Activated gamma-delta T cell treated with Interleukin-2 at 50 U/mL for 16 hours (primary cell): ENCODE data around the gene FBXW5.

Experiments
- DNase-seq: peaks from one replicate; pipeline ENCODE4 v3.0.0-alpha.2; 2020

FBXW5 gene

GRCh38 chr9:136947028-136947891 is 2.7 kb upstream of the FBXW5 start:
- DNase-seq, result no peak

GRCh38 chr9:136946228-136947027 is 1.9 kb upstream of the FBXW5 start:
- no peak for DNase-seq

DNA sequence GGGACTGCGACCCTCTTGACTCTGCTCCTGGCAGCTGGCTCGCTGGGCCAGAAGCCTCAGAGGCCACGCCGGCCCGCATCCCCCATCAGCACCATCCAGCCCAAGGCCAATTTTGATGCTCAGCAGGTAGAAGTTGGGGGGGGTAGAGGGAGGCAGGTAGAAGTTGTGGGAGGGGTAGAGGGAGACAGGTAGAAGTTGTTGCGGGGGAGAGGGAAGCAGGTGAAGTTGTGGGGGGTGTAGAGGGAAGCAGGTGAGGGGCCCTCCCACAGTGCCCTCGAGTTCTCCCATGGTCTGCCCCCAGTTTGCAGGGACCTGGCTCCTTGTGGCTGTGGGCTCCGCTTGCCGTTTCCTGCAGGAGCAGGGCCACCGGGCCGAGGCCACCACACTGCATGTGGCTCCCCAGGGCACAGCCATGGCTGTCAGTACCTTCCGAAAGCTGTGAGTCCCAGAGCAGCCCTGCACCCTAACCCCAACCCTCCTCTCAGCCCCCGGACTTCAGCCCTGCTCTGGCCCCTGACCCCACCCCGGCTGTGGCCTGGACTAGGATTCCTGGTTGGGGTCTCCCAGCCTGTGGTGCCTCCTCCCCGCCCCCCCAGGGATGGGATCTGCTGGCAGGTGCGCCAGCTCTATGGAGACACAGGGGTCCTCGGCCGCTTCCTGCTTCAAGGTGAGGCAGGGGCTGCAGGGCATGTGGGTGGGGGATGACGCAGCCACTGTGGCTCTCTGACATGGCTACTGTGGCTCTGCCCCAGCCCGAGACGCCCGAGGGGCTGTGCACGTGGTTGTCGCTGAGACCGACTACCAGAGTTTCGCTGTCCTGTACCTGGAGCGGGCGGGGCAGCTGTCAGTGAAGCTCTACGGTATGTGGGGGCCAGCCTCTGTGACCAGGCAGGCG is 1.0 kb upstream of the FBXW5 start:
- no peak for DNase-seq

GRCh38 chr9:136944212-136944518 is 373 bp downstream of the FBXW5 start:
- no peak for DNase-seq

DNA sequence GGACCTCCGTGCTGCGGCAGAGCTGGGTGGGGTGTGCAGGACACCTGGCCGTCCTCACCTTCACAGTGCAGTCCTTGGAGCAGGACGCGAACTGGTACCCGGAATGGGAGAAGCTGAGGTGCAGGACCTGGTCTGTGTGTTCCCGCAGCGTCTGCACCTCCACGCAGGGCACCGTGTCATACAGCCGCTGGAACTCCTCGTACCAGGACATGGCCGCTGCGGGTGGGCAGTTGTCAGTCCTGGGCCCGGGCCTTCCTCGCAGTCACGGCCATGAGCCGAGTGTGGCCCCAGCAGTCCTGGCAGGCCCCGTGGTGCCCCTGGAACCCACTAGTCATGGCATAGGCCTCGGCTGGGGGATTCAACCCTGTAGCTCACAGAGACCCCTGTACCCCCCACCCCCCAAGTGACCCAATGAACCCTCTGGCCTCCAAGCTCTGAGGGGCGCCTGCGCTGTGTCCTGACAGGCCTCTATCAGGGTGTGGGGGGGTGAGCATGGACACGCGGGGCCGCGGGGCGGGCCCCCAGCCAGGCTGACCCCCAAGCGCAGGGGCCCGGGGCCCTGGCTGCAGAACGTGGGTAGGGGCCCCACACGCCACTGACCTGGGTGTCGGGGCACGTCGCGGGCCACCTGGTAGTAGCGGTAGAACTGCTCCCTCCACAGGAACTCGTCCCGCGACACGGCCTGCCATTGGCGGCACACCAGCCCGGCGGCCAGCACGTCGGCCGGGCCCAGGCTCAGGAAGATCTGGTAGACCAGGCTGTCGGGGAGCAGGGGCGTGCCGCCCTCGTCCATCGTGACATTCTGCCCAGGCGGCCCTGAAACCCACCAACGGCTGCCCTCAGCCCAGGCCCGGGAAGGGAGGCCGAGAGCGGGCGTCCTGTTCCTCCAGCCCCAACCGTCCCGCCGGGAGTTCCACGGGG is 987 bp downstream of the FBXW5 start:
- no peak for DNase-seq

- no peak for DNase-seq
Observed at GRCh38 chr9:136942881-136943230, 1.7 kb downstream of the FBXW5 start.

- no peak for DNase-seq
Observed at GRCh38 chr9:136942112-136942880, 2.2 kb downstream of the FBXW5 start.

DNA sequence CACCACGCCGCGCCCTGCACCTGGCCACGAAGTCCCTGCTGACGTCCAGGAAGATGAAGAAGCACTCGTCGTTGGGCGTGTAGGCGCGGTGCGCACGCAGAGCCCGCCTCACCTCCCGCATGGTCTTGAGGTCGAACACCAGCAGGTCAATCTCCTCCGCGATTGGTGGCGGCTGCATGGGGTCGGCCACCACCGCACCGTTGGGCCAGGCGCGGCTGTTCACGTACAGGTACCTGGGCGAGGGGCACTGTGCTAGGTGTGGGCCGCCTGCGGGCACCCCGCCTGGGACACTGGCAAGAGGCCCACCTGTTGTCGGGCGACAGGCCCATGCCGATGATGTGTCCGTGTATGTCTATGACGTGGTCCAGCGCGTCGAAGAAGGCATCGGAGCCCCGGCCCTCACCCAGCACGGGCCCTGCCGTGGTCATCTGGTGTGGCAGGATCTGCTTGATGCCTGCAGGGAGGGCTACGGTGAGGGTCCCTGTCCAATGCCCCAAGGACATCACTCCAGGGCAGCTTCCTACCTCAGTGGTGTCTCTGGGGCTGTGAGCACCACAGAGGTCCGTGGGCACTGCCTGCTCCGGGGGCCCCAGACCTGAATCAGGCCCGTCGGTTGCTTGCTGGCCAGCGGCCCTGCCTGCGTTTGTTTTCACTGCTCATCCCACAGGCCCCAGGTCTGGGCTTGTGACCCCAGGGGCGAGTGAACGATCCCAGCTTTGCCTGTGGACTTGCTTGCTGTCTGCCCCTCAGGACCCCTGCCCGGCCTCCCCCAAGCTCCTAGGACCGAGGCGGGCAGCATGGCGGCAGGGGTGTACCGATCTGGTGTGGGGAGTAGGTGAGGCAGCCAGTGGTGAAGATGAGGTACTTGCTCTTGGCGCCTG is 3.1 kb downstream of the FBXW5 start:
- DNase-seq, result no peak

- no peak for DNase-seq
Observed at GRCh38 chr9:136940526-136941230, 3.9 kb downstream of the FBXW5 start.

DNA sequence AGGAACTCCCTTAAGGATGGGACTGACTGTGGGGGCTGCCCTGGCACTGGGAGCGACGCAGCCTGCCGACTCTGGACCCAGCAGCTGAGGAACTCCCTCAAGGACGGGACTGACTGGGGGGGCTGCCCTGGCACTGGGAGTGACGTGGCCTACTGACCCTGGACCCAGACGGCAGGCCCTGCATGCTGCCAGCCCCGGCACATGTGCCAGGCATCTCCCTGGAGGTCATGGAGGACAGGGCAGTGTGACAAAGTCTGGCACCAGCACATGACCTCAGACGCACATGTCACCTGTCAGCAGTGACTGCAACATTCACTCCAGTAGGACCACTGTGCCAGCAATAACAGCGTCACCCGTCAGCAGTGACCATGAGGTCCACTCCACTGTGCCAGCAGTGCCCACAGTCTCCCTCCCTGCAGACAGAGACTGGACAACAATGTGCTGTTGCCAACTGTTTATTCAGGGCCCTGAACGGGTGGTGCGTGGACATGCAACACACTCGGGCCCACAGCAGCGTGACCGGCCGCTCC is 4.5 kb downstream of the FBXW5 start:
- no peak for DNase-seq

GRCh38 chr9:136939431-136939995 is 5.0 kb downstream of the FBXW5 start:
- no peak for DNase-seq

DNA sequence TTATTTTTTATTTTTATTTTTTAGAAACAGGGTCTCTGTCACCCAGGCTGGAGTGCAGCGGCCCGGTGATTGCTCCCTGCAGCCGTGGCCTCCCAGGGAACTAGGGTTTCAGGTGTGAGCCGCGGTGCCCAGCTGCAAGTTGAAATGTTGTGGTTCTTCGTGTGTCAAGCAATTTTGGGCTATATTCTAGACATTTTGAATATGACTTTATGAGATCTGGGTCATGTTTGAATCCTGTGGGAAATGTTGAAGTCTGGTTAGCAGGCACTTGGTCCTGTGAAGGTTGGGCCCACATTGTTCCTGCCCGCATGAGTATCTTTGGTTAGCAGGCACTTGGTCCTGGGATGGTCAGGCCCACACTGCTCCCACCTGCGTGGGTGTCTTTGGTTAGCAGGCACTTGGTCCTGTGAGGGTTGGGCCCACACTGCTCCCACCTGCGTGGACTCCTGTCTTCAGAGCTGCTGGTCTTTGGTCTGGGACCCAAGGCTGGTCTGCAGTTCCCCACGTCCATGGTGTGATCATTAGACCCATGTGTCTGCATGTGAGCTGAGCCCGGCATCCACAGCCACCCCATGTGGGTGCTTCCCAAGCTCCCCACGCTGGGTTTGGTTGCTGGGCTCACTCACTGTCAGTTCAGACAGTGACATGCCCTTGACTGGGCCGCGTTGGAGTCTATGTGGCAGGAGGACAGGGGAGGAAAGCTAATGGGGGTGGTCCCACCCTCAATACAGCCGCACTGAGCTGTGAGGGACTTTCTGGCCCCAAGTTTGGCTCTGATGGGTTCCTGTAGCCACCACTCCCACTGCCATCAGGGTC is 7.1 kb downstream of the FBXW5 start:
- no peak for DNase-seq

- DNase-seq, result no peak
Observed at GRCh38 chr9:136936645-136937170, 7.8 kb downstream of the FBXW5 start.

DNA sequence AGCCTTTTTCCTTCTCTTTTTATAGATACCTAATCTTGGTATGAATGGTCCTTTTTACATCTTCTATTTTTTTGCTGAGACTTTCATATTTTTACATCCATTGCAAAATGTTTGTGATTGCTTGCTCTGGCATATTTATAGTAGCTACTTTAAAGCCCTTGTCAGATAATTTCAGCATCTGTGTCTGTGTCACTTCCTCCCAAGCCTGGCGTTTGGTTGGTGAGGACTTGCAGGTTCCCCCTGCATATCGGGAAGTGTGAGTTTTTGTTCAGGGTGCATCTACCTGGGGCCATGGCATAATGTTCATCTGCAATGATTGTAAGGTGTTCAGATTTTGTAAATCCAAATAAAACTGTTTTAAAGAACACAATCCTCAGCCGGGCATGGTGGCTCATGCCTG is 8.9 kb downstream of the FBXW5 start:
- no peak for DNase-seq

DNA sequence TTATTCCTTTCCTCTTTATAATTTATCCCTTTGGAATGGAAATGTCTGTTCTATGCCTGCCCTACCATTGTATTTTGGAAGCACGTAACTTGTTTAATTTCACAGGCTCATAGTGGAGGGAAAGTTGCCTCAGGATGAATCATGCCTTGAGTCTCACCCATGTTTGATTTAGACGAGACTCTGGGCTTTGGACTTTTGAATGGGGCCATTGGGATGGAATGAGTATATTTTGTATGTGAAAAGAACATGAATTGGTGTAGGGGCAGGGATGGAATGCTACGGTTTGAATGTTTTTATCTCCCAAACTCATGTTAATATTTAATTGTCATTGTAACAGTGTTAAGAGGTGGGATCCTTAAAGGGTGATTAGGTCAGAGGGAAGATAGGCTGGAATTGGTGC is 10.3 kb downstream of the FBXW5 start:
- DNase-seq, result no peak

DNA sequence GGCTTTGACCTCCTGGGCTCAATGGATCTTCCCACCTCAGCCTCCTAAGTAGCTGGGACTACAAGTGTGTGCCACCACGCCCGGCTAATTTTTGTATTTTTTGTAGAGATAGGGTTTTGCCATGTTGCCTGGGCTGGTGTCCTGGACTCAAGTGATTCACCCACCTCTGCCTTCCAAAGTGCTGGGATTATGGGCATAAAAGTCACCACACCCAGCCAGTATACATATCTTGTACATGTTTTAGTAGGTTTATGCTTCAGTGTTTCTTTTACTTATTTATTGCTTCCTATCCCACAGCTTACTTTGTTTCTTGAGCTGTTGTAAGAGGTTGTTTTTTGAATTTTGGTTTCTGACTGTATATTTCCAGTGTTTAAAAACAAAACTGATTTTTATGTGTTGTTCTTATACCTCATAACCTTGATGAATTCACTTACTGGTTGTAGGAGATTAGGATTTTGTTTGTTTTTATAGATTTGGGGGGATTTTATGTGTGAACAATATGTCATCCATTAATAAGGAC is 12.9 kb downstream of the FBXW5 start:
- no peak for DNase-seq

DNA sequence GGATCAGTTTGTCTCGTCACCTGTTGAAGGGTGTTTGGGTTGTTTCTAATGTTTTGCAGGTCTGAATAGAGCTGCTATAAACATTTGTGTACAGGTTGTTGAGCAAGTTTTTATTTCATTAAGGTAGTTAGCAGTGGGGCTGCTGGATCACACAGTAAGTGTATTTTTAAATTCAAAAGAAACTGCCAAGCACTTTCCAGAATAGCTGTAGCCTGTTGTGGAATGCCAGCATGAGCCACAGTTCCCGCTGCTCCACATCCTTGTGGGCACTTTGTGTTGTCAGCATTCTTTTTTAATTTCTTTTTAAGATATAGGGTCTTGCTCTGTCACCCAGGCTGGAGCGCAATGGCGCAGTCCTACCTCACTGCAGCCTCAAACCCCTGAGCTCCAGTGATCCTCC is 14.5 kb downstream of the FBXW5 start:
- DNase-seq, result no peak

DNA sequence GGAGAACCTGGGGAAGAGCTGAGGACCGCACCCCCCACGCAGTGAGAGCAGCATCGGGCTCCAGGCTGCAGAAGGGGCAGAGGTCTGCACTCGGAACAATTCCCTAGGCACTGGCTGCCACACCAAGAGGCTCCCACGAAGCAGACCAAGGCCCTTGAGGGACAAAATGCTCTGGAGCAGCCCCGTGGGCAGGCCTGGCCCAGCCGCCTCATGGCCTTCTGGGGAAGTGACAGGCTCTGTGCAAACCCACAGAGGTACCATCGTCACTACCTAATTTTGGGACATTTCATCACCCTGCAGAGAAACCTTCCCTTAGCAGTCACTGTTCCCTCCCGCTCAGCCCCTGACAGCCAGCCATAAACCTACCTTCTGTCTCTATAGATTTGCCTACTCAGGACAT is 15.9 kb downstream of the FBXW5 start:
- no peak for DNase-seq
